Epithelial cell of esophagus (primary cell): ENCODE data around the gene BRF1.

Source experiments
- DNase-seq: peaks from one replicate; pipeline ENCODE4 v3.0.0; 2010; ENCODE audit warnings: low read depth
- H3K4me3 ChIP-seq: 2 replicates; pipeline ENCODE4 v1.5.1; 2011; ENCODE audit warnings: mild to moderate bottlenecking, low read length, control low read depth
- TF ChIP-seq, protein P1 (sequence below): IDR thresholded peaks from 2 replicates; pipeline ENCODE4 v1.5.1; 2011; ENCODE audit warnings: low read depth, mild to moderate bottlenecking, low read length, control low read depth, inconsistent platforms; ENCODE audit not compliant: insufficient read depth; ENCODE audit errors: missing control alignments

Gene BRF1

DNA sequence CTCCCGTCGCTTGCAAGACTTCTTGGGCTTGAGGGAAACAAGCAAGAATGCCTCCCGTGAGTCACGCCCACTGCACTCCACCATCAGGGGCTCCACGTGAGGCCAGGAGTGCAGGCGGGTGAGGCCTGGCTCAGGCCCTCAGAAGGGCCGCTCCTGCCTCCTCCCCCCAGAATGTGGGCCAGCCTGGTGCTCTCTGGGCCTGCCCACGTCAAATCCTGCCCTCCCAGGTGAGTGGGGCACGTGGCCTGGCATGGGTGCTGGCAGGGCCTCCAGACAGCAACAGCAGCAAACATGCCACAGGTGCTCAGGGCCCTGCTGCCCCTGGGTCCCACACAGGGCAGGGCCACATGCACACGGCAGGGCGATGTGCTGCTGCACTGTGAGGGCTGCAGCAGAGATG is 83.0 kb downstream of the BRF1 start:
- TF ChIP-seq, protein P1, sequence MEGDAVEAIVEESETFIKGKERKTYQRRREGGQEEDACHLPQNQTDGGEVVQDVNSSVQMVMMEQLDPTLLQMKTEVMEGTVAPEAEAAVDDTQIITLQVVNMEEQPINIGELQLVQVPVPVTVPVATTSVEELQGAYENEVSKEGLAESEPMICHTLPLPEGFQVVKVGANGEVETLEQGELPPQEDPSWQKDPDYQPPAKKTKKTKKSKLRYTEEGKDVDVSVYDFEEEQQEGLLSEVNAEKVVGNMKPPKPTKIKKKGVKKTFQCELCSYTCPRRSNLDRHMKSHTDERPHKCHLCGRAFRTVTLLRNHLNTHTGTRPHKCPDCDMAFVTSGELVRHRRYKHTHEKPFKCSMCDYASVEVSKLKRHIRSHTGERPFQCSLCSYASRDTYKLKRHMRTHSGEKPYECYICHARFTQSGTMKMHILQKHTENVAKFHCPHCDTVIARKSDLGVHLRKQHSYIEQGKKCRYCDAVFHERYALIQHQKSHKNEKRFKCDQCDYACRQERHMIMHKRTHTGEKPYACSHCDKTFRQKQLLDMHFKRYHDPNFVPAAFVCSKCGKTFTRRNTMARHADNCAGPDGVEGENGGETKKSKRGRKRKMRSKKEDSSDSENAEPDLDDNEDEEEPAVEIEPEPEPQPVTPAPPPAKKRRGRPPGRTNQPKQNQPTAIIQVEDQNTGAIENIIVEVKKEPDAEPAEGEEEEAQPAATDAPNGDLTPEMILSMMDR, result no peak
- DNase-seq, result no peak
- H3K4me3 ChIP-seq, result no peak overlapping the region

DNA sequence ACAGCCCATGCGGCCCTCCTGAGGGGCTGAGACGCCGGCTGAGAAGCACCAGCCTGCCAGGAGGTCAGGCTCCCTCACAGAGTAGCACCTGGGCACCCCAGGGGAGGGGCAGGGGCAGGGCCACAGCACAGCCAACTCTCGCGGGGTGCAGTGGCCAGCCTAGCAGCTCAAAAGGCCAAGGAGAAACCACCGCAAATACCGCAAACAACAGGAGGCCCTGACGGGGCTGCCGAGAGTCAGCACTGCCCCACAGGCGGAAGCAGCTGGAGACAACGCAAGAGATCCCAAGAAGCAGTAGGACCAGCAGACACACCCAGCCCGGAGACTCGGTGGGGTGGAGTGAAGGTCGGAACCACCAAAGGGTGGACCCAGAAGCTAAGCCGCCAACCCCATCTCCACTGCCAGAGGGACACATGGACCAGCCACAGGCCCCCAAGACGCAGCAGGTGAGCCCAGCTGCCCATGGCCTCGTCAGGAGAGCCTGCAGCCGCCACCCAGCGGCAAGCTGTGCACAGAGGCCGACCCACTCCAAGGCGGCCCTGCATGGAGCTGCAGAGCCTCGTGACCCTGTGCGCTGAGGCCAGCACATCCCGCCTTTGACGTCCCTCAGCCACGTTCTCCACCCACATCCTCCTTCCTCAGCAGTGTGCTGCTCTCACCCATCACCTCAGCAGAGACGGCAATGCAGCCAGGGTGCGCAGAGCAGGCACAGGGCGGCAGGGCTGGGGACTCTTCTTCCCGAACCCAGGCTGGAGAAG is 84.1 kb downstream of the BRF1 start:
- no peak overlapping the region for H3K4me3 ChIP-seq
- no peak for DNase-seq
- TF ChIP-seq, protein P1, result no peak

DNA sequence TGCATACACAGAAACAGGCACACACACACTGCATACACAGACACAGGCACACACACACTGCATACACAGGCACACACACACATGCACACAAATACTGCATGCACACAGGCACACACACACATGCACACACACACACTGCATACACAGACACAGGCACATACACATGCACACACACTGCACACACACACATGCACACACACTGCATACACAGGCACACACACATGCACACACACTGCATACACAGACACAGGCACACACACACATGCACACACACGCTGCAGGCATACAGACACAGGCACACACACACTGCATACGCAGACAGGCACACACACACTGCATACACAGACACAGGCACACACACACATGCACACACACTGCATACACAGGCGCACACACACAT is 85.2 kb downstream of the BRF1 start:
- no peak overlapping the region for H3K4me3 ChIP-seq
- TF ChIP-seq, protein P1, result no peak
- no peak for DNase-seq

DNA sequence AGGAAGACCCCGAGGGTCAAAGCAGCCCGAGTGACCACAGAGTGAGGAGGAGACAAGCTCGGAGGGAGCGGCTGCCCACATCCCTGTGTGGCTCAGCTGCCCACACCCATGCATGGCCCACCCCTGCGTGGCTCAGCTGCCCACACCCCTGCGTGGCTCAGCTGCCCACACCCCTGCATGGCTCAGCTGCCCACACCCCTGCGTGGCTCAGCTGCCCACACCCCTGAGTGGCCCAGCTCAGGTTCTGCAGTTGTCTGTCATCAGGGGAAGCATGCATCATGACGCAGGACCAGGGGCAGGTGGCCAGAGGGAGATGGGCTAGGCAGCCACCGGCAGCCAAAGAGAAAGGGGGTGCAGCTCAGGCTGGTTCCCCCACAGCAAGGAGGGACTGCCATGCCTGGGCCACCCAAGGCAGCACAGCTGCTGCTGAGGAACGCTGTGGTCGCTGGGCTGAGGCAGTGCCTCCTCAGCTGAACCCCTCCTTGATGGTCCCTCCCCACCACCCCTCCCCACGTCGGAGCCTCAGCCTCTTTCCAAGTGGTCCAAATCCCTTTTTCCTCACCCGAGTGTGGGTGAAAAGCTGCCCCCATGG is 86.4 kb downstream of the BRF1 start:
- no peak for DNase-seq
- H3K4me3 ChIP-seq, result no peak overlapping the region
- TF ChIP-seq, protein P1, result no peak

DNA sequence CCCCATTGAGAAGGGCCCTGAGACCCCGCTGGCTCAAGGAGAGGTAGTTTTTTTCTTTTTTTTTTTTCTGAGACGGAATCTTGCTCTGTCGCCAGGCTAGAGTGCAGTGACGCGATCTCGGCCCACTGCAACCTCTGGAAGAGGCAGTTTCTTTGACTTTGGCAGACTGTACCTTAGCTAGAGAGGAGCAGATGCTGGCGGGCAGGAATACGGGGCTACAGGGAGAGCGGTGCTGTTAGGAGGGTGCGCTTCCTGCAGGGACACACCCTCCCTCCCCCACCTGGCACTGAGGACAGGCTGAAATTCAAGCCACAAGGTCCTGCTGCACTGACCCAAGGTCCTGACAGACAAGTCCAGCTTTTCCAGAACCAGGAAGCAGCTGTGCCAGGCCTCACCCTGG is 87.4 kb downstream of the BRF1 start:
- TF ChIP-seq, protein P1, result no peak
- DNase-seq, result no peak
- H3K4me3 ChIP-seq, result no peak overlapping the region

DNA sequence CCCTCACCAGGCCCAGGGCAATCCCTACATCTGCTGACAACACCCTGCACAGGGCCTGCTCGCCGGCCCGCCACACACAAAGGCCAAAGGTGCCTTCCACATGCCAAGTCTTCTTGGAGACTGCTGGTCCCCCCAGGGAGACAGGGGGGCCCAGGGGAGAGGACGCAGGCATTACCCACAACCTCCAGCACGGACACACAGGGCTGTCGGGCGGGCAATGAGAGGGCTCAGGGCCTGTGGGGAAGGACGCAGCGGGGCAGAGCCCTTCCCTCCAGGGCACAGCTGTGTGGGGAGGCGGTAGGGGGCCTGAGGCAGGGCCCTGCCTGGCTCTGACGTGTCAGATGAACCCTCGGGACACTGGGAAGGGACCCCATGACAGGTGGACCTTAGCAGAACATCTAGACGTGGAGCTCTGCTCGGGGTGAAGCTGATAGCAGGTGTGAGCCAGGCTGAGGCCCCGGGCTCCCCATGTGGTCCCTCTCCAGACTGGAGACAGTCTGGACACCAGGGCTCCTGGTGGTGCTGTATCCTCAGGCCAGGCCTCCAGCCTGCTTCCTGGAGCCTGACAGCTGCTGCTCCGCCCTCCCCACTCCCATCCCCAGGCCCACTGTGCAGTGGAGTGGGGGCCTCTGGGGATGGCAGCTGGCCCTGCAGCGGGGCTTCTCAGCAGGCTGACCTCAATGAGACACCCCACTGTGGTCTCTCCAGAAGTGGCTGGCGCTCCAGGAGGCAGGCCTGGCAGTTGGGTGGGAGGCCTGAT is 88.1 kb downstream of the BRF1 start:
- no peak overlapping the region for H3K4me3 ChIP-seq
- TF ChIP-seq, protein P1, result no peak
- no peak for DNase-seq
